GM23338 (cell line): Measurements from ENCODE around the gene IQCE. TPM values are rescaled to one million over a fixed set of nuclear protein-coding genes. Genes with fewer than 3 reads are reported as not detected.

Experiments
- ATAC-seq: fragments of 200-7000 bp; cut with Tn5 transposase; 3 replicates; pipeline ENCODE4 v1.9.1; 2020
- DNase-seq: peaks from one replicate; pipeline ENCODE4 v3.0.0-alpha.2; 2015; ENCODE audit warnings: low spot score
- H2AFZ ChIP-seq: fragments of 200-600 bp; sonication (generic); 2 replicates; pipeline ENCODE4 v1.8.0; 2016; ENCODE audit warnings: antibody characterized with exemption, mild to moderate bottlenecking, moderate library complexity
- H3F3A ChIP-seq: fragments of 200-600 bp; sonication (generic); replicated peaks from 2 replicates; pipeline ENCODE4 v1.8.0; 2017; ENCODE audit warnings: antibody characterized with exemption, mixed run types, low read depth
- H3K27ac ChIP-seq: fragments of 200-600 bp; sonication (generic); 2 replicates; pipeline ENCODE4 v1.6.1; 2016; ENCODE audit warnings: low read depth
- H3K27me3 ChIP-seq: fragments of 200-600 bp; sonication (generic); 2 replicates; pipeline ENCODE4 v1.8.0; 2016; ENCODE audit warnings: mild to moderate bottlenecking, mixed run types, moderate library complexity; ENCODE audit not compliant: insufficient read depth
- H3K36me3 ChIP-seq: fragments of 200-600 bp; sonication (generic); 2 replicates; pipeline ENCODE4 v1.8.0; 2016; ENCODE audit warnings: mild to moderate bottlenecking; ENCODE audit not compliant: insufficient read depth
- H3K4me1 ChIP-seq: fragments of 200-600 bp; sonication (generic); 2 replicates; pipeline ENCODE4 v1.8.0; 2016; ENCODE audit warnings: mild to moderate bottlenecking, moderate library complexity; ENCODE audit not compliant: insufficient read depth
- H3K4me2 ChIP-seq: fragments of 200-600 bp; sonication (generic); 2 replicates; pipeline ENCODE4 v1.7.1; 2017; ENCODE audit warnings: mixed run types
- H3K4me3 ChIP-seq: fragments of 200-600 bp; sonication (generic); 2 replicates; pipeline ENCODE4 v1.6.1; 2016; ENCODE audit warnings: mixed run types
- H3K79me2 ChIP-seq: fragments of 200-600 bp; sonication (generic); replicated peaks from 2 replicates; pipeline ENCODE4 v1.8.0; 2017; ENCODE audit warnings: mild to moderate bottlenecking; ENCODE audit not compliant: insufficient read depth
- H3K9me2 ChIP-seq: fragments of 200-600 bp; sonication (generic); 2 replicates; pipeline ENCODE4 v1.8.0; 2017; ENCODE audit not compliant: insufficient read depth
- H4K20me1 ChIP-seq: fragments of 200-600 bp; sonication (generic); replicated peaks from 2 replicates; pipeline ENCODE4 v1.8.0; 2017; ENCODE audit warnings: mild to moderate bottlenecking; ENCODE audit not compliant: insufficient read depth
- H3K27ac Mint-ChIP-seq: 2 replicates; pipeline ENCODE4 v1.8.0; 2020; ENCODE audit warnings: inconsistent platforms, mild to moderate bottlenecking, moderate library complexity, mixed read lengths
- H3K27me3 Mint-ChIP-seq: 3 replicates; pipeline ENCODE4 v1.8.0; 2022; ENCODE audit warnings: low read depth, mild to moderate bottlenecking, moderate library complexity, mixed read lengths, inconsistent platforms; ENCODE audit not compliant: insufficient read depth, poor library complexity
- H3K36me3 Mint-ChIP-seq: 3 replicates; pipeline ENCODE4 v1.8.0; 2021; ENCODE audit warnings: low read depth, mild to moderate bottlenecking, inconsistent platforms, moderate library complexity, mixed read lengths
- H3K4me1 Mint-ChIP-seq: 3 replicates; pipeline ENCODE4 v1.8.0; 2020; ENCODE audit warnings: mild to moderate bottlenecking, inconsistent platforms, mixed read lengths
- H3K4me3 Mint-ChIP-seq: 3 replicates; pipeline ENCODE4 v1.8.0; 2021; ENCODE audit warnings: moderate library complexity, mild to moderate bottlenecking, inconsistent platforms, mixed read lengths
- H3K9me3 Mint-ChIP-seq: 3 replicates; pipeline ENCODE4 v1.8.0; 2020; ENCODE audit warnings: moderate library complexity, mild to moderate bottlenecking, inconsistent platforms, mixed read lengths
- CREB1 ChIP-seq: fragments of 250-450 bp; sonication (Bioruptor Pico); IDR thresholded peaks from 2 replicates; pipeline ENCODE4 v1.5.0; 2020; ENCODE audit warnings: low read depth, mild to moderate bottlenecking, moderate library complexity
- EZH2 ChIP-seq: fragments of 200-600 bp; sonication (generic); IDR thresholded peaks from one replicate; pipeline ENCODE4 v1.8.0; 2017; ENCODE audit warnings: antibody characterized with exemption, mild to moderate bottlenecking, low read depth; ENCODE audit not compliant: unreplicated experiment
- JUNB ChIP-seq: IDR thresholded peaks from one replicate; pipeline ENCODE4 v1.6.1; 2016; ENCODE audit warnings: antibody characterized with exemption; ENCODE audit not compliant: unreplicated experiment
- POLR2AphosphoS5 ChIP-seq: IDR thresholded peaks from 2 replicates; pipeline ENCODE4 v1.6.1; 2016; ENCODE audit warnings: antibody characterized with exemption, low read depth
- STAT1 ChIP-seq: IDR thresholded peaks from one replicate; pipeline ENCODE4 v1.6.1; 2016; ENCODE audit warnings: antibody characterized with exemption; ENCODE audit not compliant: unreplicated experiment
- ZNF331 ChIP-seq: fragments of 250-450 bp; sonication (Bioruptor Pico); IDR thresholded peaks from 2 replicates; pipeline ENCODE4 v1.5.0; 2020; ENCODE audit warnings: low read depth, mild to moderate bottlenecking, moderate library complexity
- ZNF462 ChIP-seq: fragments of 250-450 bp; sonication (Bioruptor Pico); IDR thresholded peaks from 2 replicates; pipeline ENCODE4 v1.5.0; 2020; ENCODE audit warnings: mild to moderate bottlenecking, moderate library complexity
- polyA plus RNA-seq: library from polyadenylated mRNA; unstranded; fragments of >200 nt; fragmentation: Nextera tagmentation; extraction: Ambion mirVana; gene quantifications from 2 replicates; pipeline ENCODE4 v1.2.1, GENCODE V29; 2016
- total RNA-seq: library from RNA; depleted of rRNA; stranded (reverse); fragments of >200 nt; shearing (Covaris generic); gene quantifications from 2 replicates; pipeline ENCODE4 v1.2.3, GENCODE V29; 2014
- TF ChIP-seq, protein P1 (sequence below), 2 experiments: fragments of 200-600 bp in 1 of 2; sonication (generic) in 1 of 2; conservative IDR thresholded peaks; 2 replicates each; pipeline versions ENCODE4 v1.5.1 to v1.6.1; 2016 to 2017; ENCODE audit warnings: antibody characterized with exemption in 2 of 2, low read depth in 2 of 2, mild to moderate bottlenecking in 2 of 2, moderate library complexity in 1 of 2
- TF ChIP-seq, protein P2 (sequence below): IDR thresholded peaks from one replicate; pipeline ENCODE4 v1.6.1; 2018; ENCODE audit warnings: antibody characterized with exemption; ENCODE audit not compliant: unreplicated experiment
- TF ChIP-seq, protein P3 (sequence below): IDR thresholded peaks from 2 replicates; pipeline ENCODE4 v1.6.1; 2016; ENCODE audit warnings: antibody characterized with exemption

IQCE gene
- total and polyA plus RNA-seq, 2 experiments from 2014 or later, result 5.0 to 7.7 TPM

GRCh38 chr7:2512713-2513112 lies 46.1 kb upstream of the IQCE start:
- H3F3A ChIP-seq, result 0 out of 2 replicates have a peak, but pooled peaks cover 8% of the 10 kb centered on the region
- Mint-ChIP-seq H3K4me1 (peaks cover 23% of the 10 kb centered on the region), H3K36me3 (no peaks in the 10 kb centered on the region), H3K27ac (no peak overlapping the region), H3K4me3 (no peak overlapping the region), H3K27me3 (peaks cover 18% of the 10 kb centered on the region), H3K9me3 (no peaks in the 10 kb centered on the region)
- ATAC-seq (no peak), DNase-seq (no peak)
- no peak for TF ChIP-seq CREB1
- TF ChIP-seq, protein P1, sequence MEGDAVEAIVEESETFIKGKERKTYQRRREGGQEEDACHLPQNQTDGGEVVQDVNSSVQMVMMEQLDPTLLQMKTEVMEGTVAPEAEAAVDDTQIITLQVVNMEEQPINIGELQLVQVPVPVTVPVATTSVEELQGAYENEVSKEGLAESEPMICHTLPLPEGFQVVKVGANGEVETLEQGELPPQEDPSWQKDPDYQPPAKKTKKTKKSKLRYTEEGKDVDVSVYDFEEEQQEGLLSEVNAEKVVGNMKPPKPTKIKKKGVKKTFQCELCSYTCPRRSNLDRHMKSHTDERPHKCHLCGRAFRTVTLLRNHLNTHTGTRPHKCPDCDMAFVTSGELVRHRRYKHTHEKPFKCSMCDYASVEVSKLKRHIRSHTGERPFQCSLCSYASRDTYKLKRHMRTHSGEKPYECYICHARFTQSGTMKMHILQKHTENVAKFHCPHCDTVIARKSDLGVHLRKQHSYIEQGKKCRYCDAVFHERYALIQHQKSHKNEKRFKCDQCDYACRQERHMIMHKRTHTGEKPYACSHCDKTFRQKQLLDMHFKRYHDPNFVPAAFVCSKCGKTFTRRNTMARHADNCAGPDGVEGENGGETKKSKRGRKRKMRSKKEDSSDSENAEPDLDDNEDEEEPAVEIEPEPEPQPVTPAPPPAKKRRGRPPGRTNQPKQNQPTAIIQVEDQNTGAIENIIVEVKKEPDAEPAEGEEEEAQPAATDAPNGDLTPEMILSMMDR (conservative IDR thresholded peaks at IDR 0.05; ENCODE audit: low read depth in 2 of 2), result no peak
- TF ChIP-seq ZNF462, result no peak
- H3K4me1 ChIP-seq, result peaks cover 11% of the 10 kb centered on the region
- H3K4me2 ChIP-seq, result no peak overlapping the region
- no peak overlapping the region for H3K4me3 ChIP-seq
- no peak overlapping the region for H3K27ac ChIP-seq
- no peaks in the 10 kb centered on the region for H3K79me2 ChIP-seq
- no peak overlapping the region for H2AFZ ChIP-seq
- no peaks in the 10 kb centered on the region for H4K20me1 ChIP-seq
- H3K36me3 ChIP-seq, result no peaks in the 10 kb centered on the region
- H3K9me2 ChIP-seq, result peaks cover 9% of the 10 kb centered on the region; the same call in 1 of the 2 replicates
- peaks cover 5% of the 10 kb centered on the region for H3K27me3 ChIP-seq

- Histone ChIP-seq H3K4me2 (no peak overlapping the region), H3K36me3 (no peaks in the 10 kb centered on the region), H3K4me3 (no peak overlapping the region), H2AFZ (no peak overlapping the region), H3K79me2 (no peaks in the 10 kb centered on the region), H3K4me1 (peaks cover 18% of the 10 kb centered on the region), H4K20me1 (no peaks in the 10 kb centered on the region), H3K27me3 (peaks cover 15% of the 10 kb centered on the region), H3F3A (peaks cover 5% of the 10 kb centered on the region; the same call in 1 of the 2 replicates), H3K9me2 (peaks cover 9% of the 10 kb centered on the region; the same call in 1 of the 2 replicates), H3K27ac (no peak overlapping the region)
- no peaks in the 10 kb centered on the region for H3K9me3 Mint-ChIP-seq
- H3K27me3 Mint-ChIP-seq, result peaks cover 25% of the 10 kb centered on the region
- H3K4me3 Mint-ChIP-seq, result no peak overlapping the region
- no peak overlapping the region for H3K27ac Mint-ChIP-seq
- DNase-seq, result no peak
- no peak for ATAC-seq
- no peaks in the 10 kb centered on the region for H3K36me3 Mint-ChIP-seq
- peaks cover 31% of the 10 kb centered on the region for H3K4me1 Mint-ChIP-seq
- TF ChIP-seq, protein P2, sequence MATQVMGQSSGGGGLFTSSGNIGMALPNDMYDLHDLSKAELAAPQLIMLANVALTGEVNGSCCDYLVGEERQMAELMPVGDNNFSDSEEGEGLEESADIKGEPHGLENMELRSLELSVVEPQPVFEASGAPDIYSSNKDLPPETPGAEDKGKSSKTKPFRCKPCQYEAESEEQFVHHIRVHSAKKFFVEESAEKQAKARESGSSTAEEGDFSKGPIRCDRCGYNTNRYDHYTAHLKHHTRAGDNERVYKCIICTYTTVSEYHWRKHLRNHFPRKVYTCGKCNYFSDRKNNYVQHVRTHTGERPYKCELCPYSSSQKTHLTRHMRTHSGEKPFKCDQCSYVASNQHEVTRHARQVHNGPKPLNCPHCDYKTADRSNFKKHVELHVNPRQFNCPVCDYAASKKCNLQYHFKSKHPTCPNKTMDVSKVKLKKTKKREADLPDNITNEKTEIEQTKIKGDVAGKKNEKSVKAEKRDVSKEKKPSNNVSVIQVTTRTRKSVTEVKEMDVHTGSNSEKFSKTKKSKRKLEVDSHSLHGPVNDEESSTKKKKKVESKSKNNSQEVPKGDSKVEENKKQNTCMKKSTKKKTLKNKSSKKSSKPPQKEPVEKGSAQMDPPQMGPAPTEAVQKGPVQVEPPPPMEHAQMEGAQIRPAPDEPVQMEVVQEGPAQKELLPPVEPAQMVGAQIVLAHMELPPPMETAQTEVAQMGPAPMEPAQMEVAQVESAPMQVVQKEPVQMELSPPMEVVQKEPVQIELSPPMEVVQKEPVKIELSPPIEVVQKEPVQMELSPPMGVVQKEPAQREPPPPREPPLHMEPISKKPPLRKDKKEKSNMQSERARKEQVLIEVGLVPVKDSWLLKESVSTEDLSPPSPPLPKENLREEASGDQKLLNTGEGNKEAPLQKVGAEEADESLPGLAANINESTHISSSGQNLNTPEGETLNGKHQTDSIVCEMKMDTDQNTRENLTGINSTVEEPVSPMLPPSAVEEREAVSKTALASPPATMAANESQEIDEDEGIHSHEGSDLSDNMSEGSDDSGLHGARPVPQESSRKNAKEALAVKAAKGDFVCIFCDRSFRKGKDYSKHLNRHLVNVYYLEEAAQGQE, result no peak
- TF ChIP-seq JUNB (no peak), EZH2 (no peak), STAT1 (no peak), ZNF331 (CRISPR knock-in tag) (no peak), POLR2AphosphoS5 (no peak)
- TF ChIP-seq, protein P3, sequence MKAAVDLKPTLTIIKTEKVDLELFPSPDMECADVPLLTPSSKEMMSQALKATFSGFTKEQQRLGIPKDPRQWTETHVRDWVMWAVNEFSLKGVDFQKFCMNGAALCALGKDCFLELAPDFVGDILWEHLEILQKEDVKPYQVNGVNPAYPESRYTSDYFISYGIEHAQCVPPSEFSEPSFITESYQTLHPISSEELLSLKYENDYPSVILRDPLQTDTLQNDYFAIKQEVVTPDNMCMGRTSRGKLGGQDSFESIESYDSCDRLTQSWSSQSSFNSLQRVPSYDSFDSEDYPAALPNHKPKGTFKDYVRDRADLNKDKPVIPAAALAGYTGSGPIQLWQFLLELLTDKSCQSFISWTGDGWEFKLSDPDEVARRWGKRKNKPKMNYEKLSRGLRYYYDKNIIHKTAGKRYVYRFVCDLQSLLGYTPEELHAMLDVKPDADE, result no peak
Measured at GRCh38 chr7:2513702-2514101, 45.1 kb upstream of the IQCE start.
